HepG2 (cell line): ENCODE results near the gene MIX23. TPM values are rescaled to one million over a fixed set of nuclear protein-coding genes. Genes with fewer than 3 reads are reported as not detected.

Experiments used
- ARNTL ChIP-seq: sonication (generic); formaldehyde crosslinking; IDR thresholded peaks from 2 replicates; pipeline ENCODE4 v1.4.0; 2020; ENCODE audit warnings: mild to moderate bottlenecking, missing genetic modification reagents
- E2F1 ChIP-seq: sonication (generic); formaldehyde crosslinking; IDR thresholded peaks from 2 replicates; pipeline ENCODE4 v1.5.0; 2020; ENCODE audit warnings: missing genetic modification reagents
- FOXK2 ChIP-seq: fragments of 450-650 bp; IDR thresholded peaks from 2 replicates; pipeline ENCODE4 v1.6.1; 2016
- KMT2B ChIP-seq: IDR thresholded peaks from 2 replicates; pipeline ENCODE4 v1.6.1; 2016; ENCODE audit warnings: missing genetic modification reagents, missing compliant biosample characterization
- MED13 ChIP-seq: sonication (generic); formaldehyde crosslinking; IDR thresholded peaks from 2 replicates; pipeline ENCODE4 v1.5.0; 2020; ENCODE audit warnings: missing genetic modification reagents
- MLXIP ChIP-seq: sonication (generic); formaldehyde crosslinking; IDR thresholded peaks from 2 replicates; pipeline ENCODE4 v1.9.0; 2021; ENCODE audit warnings: missing genetic modification reagents, borderline replicate concordance
- NFE2L2 ChIP-seq: fragments of 150-350 bp; IDR thresholded peaks from 2 replicates; pipeline ENCODE4 v1.6.1; 2014; ENCODE audit warnings: low read length
- POLR2AphosphoS5 ChIP-seq: IDR thresholded peaks from 2 replicates; pipeline ENCODE4 v1.6.1; 2012; ENCODE audit warnings: low read depth, low read length
- POLR2G ChIP-seq: fragments of 200-400 bp; formaldehyde crosslinking; IDR thresholded peaks from 2 replicates; pipeline ENCODE4 v1.6.1; 2018; ENCODE audit warnings: mild to moderate bottlenecking, low read depth, low read length, moderate library complexity
- PREB ChIP-seq: sonication (generic); formaldehyde crosslinking; IDR thresholded peaks from 2 replicates; pipeline ENCODE4 v1.4.0; 2020; ENCODE audit warnings: missing genetic modification reagents
- SMAD9 ChIP-seq: sonication (generic); formaldehyde crosslinking; IDR thresholded peaks from 2 replicates; pipeline ENCODE4 v1.5.1; 2020; ENCODE audit warnings: mild to moderate bottlenecking, missing genetic modification reagents
- TMF1 ChIP-seq: sonication (generic); formaldehyde crosslinking; IDR thresholded peaks from 2 replicates; pipeline ENCODE4 v1.8.1; 2022; ENCODE audit warnings: low read depth, missing genetic modification reagents
- TOPORS ChIP-seq: sonication (generic); formaldehyde crosslinking; IDR thresholded peaks from 2 replicates; pipeline ENCODE4 v1.8.0; 2023; ENCODE audit warnings: mild to moderate bottlenecking, missing genetic modification reagents
- ZNF10 ChIP-seq: sonication (generic); formaldehyde crosslinking; IDR thresholded peaks from 2 replicates; pipeline ENCODE4 v1.4.0; 2020; ENCODE audit warnings: mild to moderate bottlenecking, low read depth, missing genetic modification reagents, borderline replicate concordance
- ZNF160 ChIP-seq: sonication (generic); formaldehyde crosslinking; IDR thresholded peaks from 2 replicates; pipeline ENCODE4 v1.8.0; 2022; ENCODE audit warnings: mild to moderate bottlenecking, inconsistent platforms, missing genetic modification reagents
- ZNF563 ChIP-seq: sonication (generic); formaldehyde crosslinking; IDR thresholded peaks from 2 replicates; pipeline ENCODE4 v1.8.0; 2022; ENCODE audit warnings: mild to moderate bottlenecking, moderate library complexity, missing genetic modification reagents
- ZNF614 ChIP-seq: IDR thresholded peaks from 2 replicates; pipeline ENCODE4 v1.6.1; 2018; ENCODE audit warnings: missing biosample characterization, missing genetic modification reagents, inconsistent platforms, borderline replicate concordance
- ZNF678 ChIP-seq: sonication (generic); formaldehyde crosslinking; IDR thresholded peaks from 2 replicates; pipeline ENCODE4 v1.4.0; 2020; ENCODE audit warnings: mild to moderate bottlenecking, missing genetic modification reagents
- ZNF777 ChIP-seq: sonication (generic); formaldehyde crosslinking; IDR thresholded peaks from 2 replicates; pipeline ENCODE4 v1.4.0; 2020; ENCODE audit warnings: missing genetic modification reagents
- ZNF879 ChIP-seq: sonication (generic); formaldehyde crosslinking; IDR thresholded peaks from 2 replicates; pipeline ENCODE4 v1.8.1; 2023; ENCODE audit warnings: missing genetic modification reagents
- ZSCAN20 ChIP-seq: sonication (generic); formaldehyde crosslinking; IDR thresholded peaks from 2 replicates; pipeline ENCODE4 v1.4.0; 2020; ENCODE audit warnings: missing genetic modification reagents, mild to moderate bottlenecking, borderline replicate concordance
- polyA plus RNA-seq, 8 experiments: library from polyadenylated mRNA; depleted of rRNA in 3 of 8; stranded (reverse) in 7 of 8; unstranded in 1 of 8; fragments of >200 nt; fragmentation: Illumina TruSeq in 4 of 8; extraction: Trizol in 4 of 8; gene quantifications; 2 replicates each; pipeline versions ENCODE4 v1.2.1 to v1.2.3, GENCODE V29; 2011 to 2016; ENCODE audit warnings: low read depth in 4 of 8, missing spikeins in 1 of 8, mixed read lengths in 1 of 8; ENCODE audit not compliant: insufficient read depth in 1 of 8
- total RNA-seq, 5 experiments: library from RNA; depleted of rRNA; stranded (reverse); fragments of >200 nt; fragmentation: Illumina TruSeq; extraction: Trizol; gene quantifications; 2 replicates each; pipeline ENCODE4 v1.2.3, GENCODE V29; 2016; ENCODE audit warnings: low read depth in 1 of 5
- TF ChIP-seq, protein P1 (sequence below): sonication (generic); formaldehyde crosslinking; conservative IDR thresholded peaks from 2 replicates; pipeline ENCODE4 v1.5.0; 2020; ENCODE audit warnings: missing genetic modification reagents
- TF ChIP-seq, protein P2 (sequence below): sonication (generic); formaldehyde crosslinking; IDR thresholded peaks from 2 replicates; pipeline ENCODE4 v1.8.1; 2023; ENCODE audit warnings: missing genetic modification reagents, mild to moderate bottlenecking, borderline replicate concordance

Gene MIX23
- total and polyA plus RNA-seq, 2 of the 13 experiments (the other 11 are each of a cell fraction or from before 2014, with no cell fraction given), result 20.0 to 152 TPM

- TF ChIP-seq MED13 (CRISPR knock-in tag) (peak; percentile 78; the same call in 1 of the 2 replicates), E2F1 (CRISPR knock-in tag) (peak; percentile 66; the same call in 1 of the 2 replicates), PREB (CRISPR knock-in tag) (no peak), ZNF678 (CRISPR knock-in tag) (no peak), ZNF563 (CRISPR knock-in tag) (peak; percentile 56; the same call in 1 of the 2 replicates), ZNF614 (CRISPR knock-in tag) (peak; percentile 94; the same call in 1 of the 2 replicates), ZNF160 (CRISPR knock-in tag) (0 out of 2 replicates have a peak, but pooled peaks have one; percentile 70), ZNF10 (CRISPR knock-in tag) (no peak), ZNF777 (CRISPR knock-in tag) (peak; percentile 62; the same call in 1 of the 2 replicates), ZSCAN20 (CRISPR knock-in tag) (peak; percentile 69; the same call in 1 of the 2 replicates), POLR2AphosphoS5 (peak; percentile 91), TOPORS (CRISPR knock-in tag) (no peak; the same call in 1 of the 2 replicates), NFE2L2 (0 out of 2 replicates have a peak, but pooled peaks have one; percentile 2), TMF1 (peak; percentile 87), ZNF879 (0 out of 2 replicates have a peak, but pooled peaks have one; percentile 3), ARNTL (CRISPR knock-in tag) (peak; percentile 78; the same call in 1 of the 2 replicates), KMT2B (CRISPR knock-in tag) (peak; percentile 87), POLR2G (peak; percentile 87), FOXK2 (no peak), MLXIP (CRISPR knock-in tag) (no peak), SMAD9 (no peak)
- TF ChIP-seq, protein P1, sequence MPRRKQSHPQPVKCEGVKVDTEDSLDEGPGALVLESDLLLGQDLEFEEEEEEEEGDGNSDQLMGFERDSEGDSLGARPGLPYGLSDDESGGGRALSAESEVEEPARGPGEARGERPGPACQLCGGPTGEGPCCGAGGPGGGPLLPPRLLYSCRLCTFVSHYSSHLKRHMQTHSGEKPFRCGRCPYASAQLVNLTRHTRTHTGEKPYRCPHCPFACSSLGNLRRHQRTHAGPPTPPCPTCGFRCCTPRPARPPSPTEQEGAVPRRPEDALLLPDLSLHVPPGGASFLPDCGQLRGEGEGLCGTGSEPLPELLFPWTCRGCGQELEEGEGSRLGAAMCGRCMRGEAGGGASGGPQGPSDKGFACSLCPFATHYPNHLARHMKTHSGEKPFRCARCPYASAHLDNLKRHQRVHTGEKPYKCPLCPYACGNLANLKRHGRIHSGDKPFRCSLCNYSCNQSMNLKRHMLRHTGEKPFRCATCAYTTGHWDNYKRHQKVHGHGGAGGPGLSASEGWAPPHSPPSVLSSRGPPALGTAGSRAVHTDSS, result 0 out of 2 replicates have a peak, but pooled peaks have one; percentile 46
- TF ChIP-seq, protein P2, sequence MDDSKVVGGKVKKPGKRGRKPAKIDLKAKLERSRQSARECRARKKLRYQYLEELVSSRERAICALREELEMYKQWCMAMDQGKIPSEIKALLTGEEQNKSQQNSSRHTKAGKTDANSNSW (CRISPR knock-in tag), result no peak; the same call in 1 of the 2 replicates
These were observed 1.0 kb upstream of the MIX23 start, which contains the start of gene FAM162A (continued) for GRCh38 chr3:122383771-122384697.
